Chondrocyte (in vitro differentiated cells): ENCODE measurements around the gene SPARC. TPM values are rescaled to one million over a fixed set of nuclear protein-coding genes. Genes with fewer than 3 reads are reported as not detected.

Experiments used
- DNase-seq: peaks from one replicate; pipeline ENCODE4 v3.0.0; 2021; ENCODE audit warnings: mixed read lengths, low spot score
- H3K27ac Mint-ChIP-seq: one replicate; pipeline ENCODE4 v1.8.0; 2021; ENCODE audit warnings: mild to moderate bottlenecking, moderate library complexity, mixed read lengths; ENCODE audit not compliant: unreplicated experiment
- H3K27me3 Mint-ChIP-seq: 2 replicates; pipeline ENCODE4 v1.8.0; 2021; ENCODE audit warnings: low read depth, mixed read lengths
- H3K36me3 Mint-ChIP-seq: 2 replicates; pipeline ENCODE4 v1.8.0; 2021; ENCODE audit warnings: low read depth, mixed read lengths
- H3K4me1 Mint-ChIP-seq: 2 replicates; pipeline ENCODE4 v1.8.0; 2021; ENCODE audit warnings: low read depth, mild to moderate bottlenecking, mixed read lengths
- H3K4me3 Mint-ChIP-seq: one replicate; pipeline ENCODE4 v1.8.0; 2021; ENCODE audit warnings: mild to moderate bottlenecking, moderate library complexity, mixed read lengths; ENCODE audit not compliant: unreplicated experiment
- H3K9me3 Mint-ChIP-seq: 2 replicates; pipeline ENCODE4 v1.8.0; 2021; ENCODE audit warnings: low read depth, mixed read lengths
- total RNA-seq: library from RNA; stranded (reverse); gene quantifications from 3 replicates; pipeline ENCODE4 v1.2.1, GENCODE V29; 2021
- TF ChIP-seq, protein P1 (sequence below): fragments of 200-600 bp; sonication (generic); IDR thresholded peaks from 2 replicates; pipeline ENCODE4 v1.5.0; 2021; ENCODE audit warnings: antibody characterized with exemption, mild to moderate bottlenecking, moderate library complexity

The SPARC gene
- total RNA-seq, 1 donor from 2014 or later, result 24,306 TPM

GRCh38 chr5:151708126-151708525 lies 21.4 kb upstream of the SPARC start:
- Mint-ChIP-seq H3K27me3 (no peaks in the 10 kb centered on the region), H3K4me3 (no peak overlapping the region), H3K36me3 (peaks cover 2% of the 10 kb centered on the region), H3K9me3 (no peaks in the 10 kb centered on the region), H3K27ac (no peak overlapping the region), H3K4me1 (peaks cover 11% of the 10 kb centered on the region)
- TF ChIP-seq, protein P1, sequence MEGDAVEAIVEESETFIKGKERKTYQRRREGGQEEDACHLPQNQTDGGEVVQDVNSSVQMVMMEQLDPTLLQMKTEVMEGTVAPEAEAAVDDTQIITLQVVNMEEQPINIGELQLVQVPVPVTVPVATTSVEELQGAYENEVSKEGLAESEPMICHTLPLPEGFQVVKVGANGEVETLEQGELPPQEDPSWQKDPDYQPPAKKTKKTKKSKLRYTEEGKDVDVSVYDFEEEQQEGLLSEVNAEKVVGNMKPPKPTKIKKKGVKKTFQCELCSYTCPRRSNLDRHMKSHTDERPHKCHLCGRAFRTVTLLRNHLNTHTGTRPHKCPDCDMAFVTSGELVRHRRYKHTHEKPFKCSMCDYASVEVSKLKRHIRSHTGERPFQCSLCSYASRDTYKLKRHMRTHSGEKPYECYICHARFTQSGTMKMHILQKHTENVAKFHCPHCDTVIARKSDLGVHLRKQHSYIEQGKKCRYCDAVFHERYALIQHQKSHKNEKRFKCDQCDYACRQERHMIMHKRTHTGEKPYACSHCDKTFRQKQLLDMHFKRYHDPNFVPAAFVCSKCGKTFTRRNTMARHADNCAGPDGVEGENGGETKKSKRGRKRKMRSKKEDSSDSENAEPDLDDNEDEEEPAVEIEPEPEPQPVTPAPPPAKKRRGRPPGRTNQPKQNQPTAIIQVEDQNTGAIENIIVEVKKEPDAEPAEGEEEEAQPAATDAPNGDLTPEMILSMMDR, result no peak
- DNase-seq, result no peak

DNA sequence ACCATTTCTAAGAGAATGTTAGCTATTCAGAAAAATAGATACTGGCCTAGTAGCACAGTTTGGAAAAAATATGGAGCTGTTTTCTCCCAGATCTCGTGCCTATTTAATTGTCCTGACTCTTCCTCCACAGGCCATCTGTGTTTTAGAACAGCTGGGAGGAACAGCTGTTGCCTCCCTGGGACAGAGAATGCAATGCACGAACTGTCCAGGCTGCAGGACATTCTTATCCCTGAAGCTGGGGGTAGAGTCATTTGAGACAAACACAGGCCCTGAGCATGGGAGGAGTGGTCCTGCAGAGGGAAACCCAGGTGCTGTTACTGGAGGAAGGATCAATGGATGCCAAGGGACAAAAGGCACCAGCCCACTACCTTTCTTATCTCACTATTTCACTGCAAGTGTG lies 20.9 kb upstream of the SPARC start:
- Mint-ChIP-seq H3K27ac (no peak overlapping the region), H3K36me3 (peaks cover 2% of the 10 kb centered on the region), H3K4me3 (no peak overlapping the region), H3K4me1 (peaks cover 13% of the 10 kb centered on the region), H3K9me3 (no peaks in the 10 kb centered on the region), H3K27me3 (no peaks in the 10 kb centered on the region)
- no peak for DNase-seq
- TF ChIP-seq, protein P1, result no peak

- DNase-seq, result no peak
- H3K4me1 Mint-ChIP-seq, result peaks cover 16% of the 10 kb centered on the region
- peaks cover 2% of the 10 kb centered on the region for H3K36me3 Mint-ChIP-seq
- no peak overlapping the region for H3K4me3 Mint-ChIP-seq
- H3K27me3 Mint-ChIP-seq, result no peaks in the 10 kb centered on the region
- H3K9me3 Mint-ChIP-seq, result no peaks in the 10 kb centered on the region
- no peak overlapping the region for H3K27ac Mint-ChIP-seq
- TF ChIP-seq, protein P1, result no peak
These were observed 20.2 kb upstream of the SPARC start for GRCh38 chr5:151706906-151707305.

DNA sequence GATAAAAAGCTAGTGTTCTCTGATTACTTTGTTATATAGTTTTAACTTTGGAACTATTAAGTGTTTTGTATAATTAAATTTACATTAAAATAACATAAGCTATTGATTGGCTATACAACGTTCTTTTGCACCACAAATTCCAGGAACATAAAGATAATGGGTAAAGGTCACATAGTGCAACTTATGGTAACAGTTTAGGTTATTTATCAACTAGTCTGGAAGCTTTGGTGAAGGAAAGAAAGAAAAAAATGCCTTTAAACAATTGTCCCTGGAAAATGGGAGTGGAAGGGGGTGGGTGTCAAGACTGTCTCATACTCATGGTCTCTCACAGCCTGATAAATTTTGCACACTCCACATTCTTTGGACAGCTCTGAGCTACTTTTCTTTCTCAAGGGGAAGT lies 17.1 kb upstream of the SPARC start:
- TF ChIP-seq, protein P1, result no peak
- Mint-ChIP-seq H3K9me3 (no peaks in the 10 kb centered on the region), H3K27me3 (no peaks in the 10 kb centered on the region), H3K4me1 (peaks cover 44% of the 10 kb centered on the region), H3K27ac (no peak overlapping the region), H3K4me3 (no peak overlapping the region), H3K36me3 (no peaks in the 10 kb centered on the region)
- no peak for DNase-seq

GRCh38 chr5:151703227-151703626 lies 16.5 kb upstream of the SPARC start:
- TF ChIP-seq, protein P1, result no peak
- no peaks in the 10 kb centered on the region for H3K27me3 Mint-ChIP-seq
- no peak for DNase-seq
- no peak overlapping the region for H3K4me3 Mint-ChIP-seq
- H3K4me1 Mint-ChIP-seq, result peaks cover 46% of the 10 kb centered on the region
- H3K27ac Mint-ChIP-seq, result no peak overlapping the region
- no peaks in the 10 kb centered on the region for H3K36me3 Mint-ChIP-seq
- H3K9me3 Mint-ChIP-seq, result no peaks in the 10 kb centered on the region
